NCI-H446 (cell line): Measurements from ENCODE around the gene INAVA.

ENCODE experiments used
- DNase-seq, 2 experiments: peaks; one replicate each; lab custom pipeline; 2025; lab: John Stamatoyannopoulos, UW

INAVA gene

GRCh38 chr1:200894712-200895442, at the start of gene INAVA:
INAVA (plus strand) TSS chr1:200894900; CDS start chr1:200898401, 3,501 bp downstream.
- DNase-seq, result no peak

GRCh38 chr1:200845360-200845759, 49.3 kb upstream of the INAVA start:
- no peak for DNase-seq

- no peak for DNase-seq
Observed at GRCh38 chr1:200846398-200846797, 48.3 kb upstream of the INAVA start.

GRCh38 chr1:200849430-200849829, 45.3 kb upstream of the INAVA start:
- no peak for DNase-seq

GRCh38 chr1:200850554-200850953, 44.1 kb upstream of the INAVA start:
- no peak for DNase-seq

GRCh38 chr1:200856716-200857357, 37.9 kb upstream of the INAVA start:
- no peak for DNase-seq

- DNase-seq, result no peak
Observed at GRCh38 chr1:200857804-200858203, 36.9 kb upstream of the INAVA start.

GRCh38 chr1:200861937-200862647, 32.6 kb upstream of the INAVA start:
- DNase-seq, result no peak

GRCh38 chr1:200862713-200863415, 31.8 kb upstream of the INAVA start:
- DNase-seq, result no peak

- DNase-seq, result peak in 1 of 2 experiments; percentile 17
Observed at GRCh38 chr1:200866116-200866515, 28.6 kb upstream of the INAVA start.

GRCh38 chr1:200866521-200866920, 28.2 kb upstream of the INAVA start:
- DNase-seq, result no peak

- no peak for DNase-seq
Observed at GRCh38 chr1:200867018-200867811, 27.5 kb upstream of the INAVA start.

GRCh38 chr1:200869376-200869752, 25.3 kb upstream of the INAVA start:
- no peak for DNase-seq

- no peak for DNase-seq
Observed at GRCh38 chr1:200869753-200870391, 24.8 kb upstream of the INAVA start.

- DNase-seq, result no peak
Observed at GRCh38 chr1:200872446-200873115, 22.1 kb upstream of the INAVA start, which contains the start of gene GPR25. GPR25 (plus strand) TSS chr1:200872981; CDS start chr1:200873038, 57 bp downstream.

- no peak for DNase-seq
Observed at GRCh38 chr1:200873116-200873670, 21.5 kb upstream of the INAVA start.

GRCh38 chr1:200873671-200874397, 20.9 kb upstream of the INAVA start:
- no peak for DNase-seq

- no peak for DNase-seq
Observed at GRCh38 chr1:200874694-200875093, 20.0 kb upstream of the INAVA start.

- no peak for DNase-seq
Observed at GRCh38 chr1:200875416-200875815, 19.3 kb upstream of the INAVA start.
